ACC112 (cell line): ENCODE results near the gene TDRD12.

Experiments used
- H2AFZ ChIP-seq: fragments of 200-600 bp; sonication (generic); one replicate; pipeline ENCODE4 v1.6.0; 2017; ENCODE audit warnings: antibody characterized with exemption, low read length; ENCODE audit not compliant: unreplicated experiment
- H3K27ac ChIP-seq: fragments of 200-600 bp; sonication (generic); 2 replicates; pipeline ENCODE4 v1.5.1; 2014; ENCODE audit warnings: low read depth, mild to moderate bottlenecking, antibody characterized with exemption, low read length, moderate library complexity
- H3K27me3 ChIP-seq: fragments of 200-600 bp; sonication (generic); 2 replicates; pipeline ENCODE4 v1.6.1; 2014; ENCODE audit warnings: mild to moderate bottlenecking, antibody characterized with exemption, low read length, moderate library complexity, mixed read lengths; ENCODE audit not compliant: insufficient read depth
- H3K36me3 ChIP-seq: fragments of 200-600 bp; sonication (generic); 2 replicates; pipeline ENCODE4 v1.6.1; 2016; ENCODE audit warnings: mild to moderate bottlenecking, antibody characterized with exemption, low read length, moderate library complexity, mixed read lengths; ENCODE audit not compliant: insufficient read depth
- H3K4me1 ChIP-seq: fragments of 200-600 bp; sonication (generic); one replicate; pipeline ENCODE4 v1.6.1; 2016; ENCODE audit warnings: low read length, mixed read lengths; ENCODE audit not compliant: insufficient read depth, unreplicated experiment, control insufficient read depth
- H3K4me3 ChIP-seq: fragments of 200-600 bp; sonication (generic); 2 replicates; pipeline ENCODE4 v1.5.1; 2014; ENCODE audit warnings: mild to moderate bottlenecking, low read depth, low read length
- H3K79me2 ChIP-seq: fragments of 200-600 bp; sonication (generic); one replicate; pipeline ENCODE4 v1.6.0; 2016; ENCODE audit warnings: low read length; ENCODE audit not compliant: control insufficient read depth, unreplicated experiment, insufficient read depth

The TDRD12 gene

DNA sequence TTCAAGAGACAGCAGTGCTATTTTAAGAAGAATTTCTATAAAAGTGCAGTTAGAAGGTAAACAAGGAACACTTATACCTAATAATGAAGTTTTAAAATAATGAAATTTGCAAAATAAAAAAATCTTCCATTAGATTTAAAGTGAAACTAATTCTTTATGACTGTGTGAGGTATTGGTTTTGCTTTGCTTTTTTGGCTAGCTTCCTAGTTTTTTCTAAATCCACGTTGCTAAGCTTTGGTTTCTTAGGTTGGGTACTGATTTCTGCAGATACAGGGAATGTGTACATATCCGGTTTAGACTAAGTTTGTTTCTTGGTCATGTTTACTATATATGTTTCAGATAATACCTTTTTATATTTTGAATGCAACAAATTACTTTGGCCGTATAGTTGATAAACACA lies 90.2 kb downstream of the TDRD12 start:
- Histone ChIP-seq H3K4me1 (no peaks in the 10 kb centered on the region), H3K27ac (no peak overlapping the region), H3K79me2 (no peaks in the 10 kb centered on the region), H2AFZ (peak overlapping the region; percentile 33), H3K36me3 (no peaks in the 10 kb centered on the region), H3K4me3 (peak overlapping the region; percentile 42; the same call in 1 of the 2 replicates), H3K27me3 (no peaks in the 10 kb centered on the region)

DNA sequence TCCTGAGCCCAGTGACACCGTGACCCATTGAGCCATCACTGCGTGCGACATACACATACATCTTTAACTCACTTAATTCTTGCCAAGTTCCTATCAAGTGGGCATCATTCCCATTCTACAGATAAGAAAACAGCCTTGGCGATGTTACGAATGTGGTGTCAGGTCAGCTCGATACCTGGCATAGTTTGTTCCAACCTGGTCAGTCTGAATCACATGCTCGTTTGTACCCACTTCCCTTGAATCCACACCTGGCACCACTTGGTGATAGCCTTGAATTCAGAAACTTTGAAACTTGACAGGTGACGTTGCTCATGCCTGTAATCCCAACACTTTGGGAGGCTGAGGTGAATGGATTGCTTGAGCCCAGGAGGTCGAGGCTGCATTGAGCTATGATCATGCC lies 90.9 kb downstream of the TDRD12 start:
- no peaks in the 10 kb centered on the region for H3K27me3 ChIP-seq
- no peak overlapping the region for H2AFZ ChIP-seq
- H3K79me2 ChIP-seq: no peaks in the 10 kb centered on the region
- H3K36me3 ChIP-seq: no peaks in the 10 kb centered on the region
- no peak overlapping the region for H3K27ac ChIP-seq
- H3K4me3 ChIP-seq: no peak overlapping the region
- H3K4me1 ChIP-seq: no peaks in the 10 kb centered on the region

DNA sequence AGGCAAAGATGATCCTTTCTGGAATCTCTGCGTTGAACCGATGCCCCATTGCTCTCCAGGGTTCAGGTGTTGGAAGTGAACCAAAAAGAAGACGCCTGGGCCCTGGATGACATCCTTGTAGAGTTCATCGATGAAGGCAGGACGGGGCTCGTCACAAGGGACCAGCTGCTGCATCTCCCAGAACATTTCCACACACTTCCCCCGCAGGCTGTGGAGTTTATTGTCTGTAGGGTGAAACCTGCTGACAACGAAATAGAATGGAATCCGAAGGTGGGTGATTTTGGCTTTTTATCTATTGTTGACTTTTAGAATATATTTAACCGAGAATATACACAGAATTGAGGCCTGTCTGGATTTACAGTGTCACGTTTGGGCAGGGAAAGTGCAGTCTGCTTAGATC lies 91.6 kb downstream of the TDRD12 start:
- H2AFZ ChIP-seq: no peak overlapping the region
- H3K79me2 ChIP-seq: no peaks in the 10 kb centered on the region
- no peaks in the 10 kb centered on the region for H3K4me1 ChIP-seq
- no peaks in the 10 kb centered on the region for H3K36me3 ChIP-seq
- H3K27me3 ChIP-seq: 0 out of 2 replicates have a peak, but pooled peaks cover 3% of the 10 kb centered on the region
- no peak overlapping the region for H3K4me3 ChIP-seq
- no peak overlapping the region for H3K27ac ChIP-seq

DNA sequence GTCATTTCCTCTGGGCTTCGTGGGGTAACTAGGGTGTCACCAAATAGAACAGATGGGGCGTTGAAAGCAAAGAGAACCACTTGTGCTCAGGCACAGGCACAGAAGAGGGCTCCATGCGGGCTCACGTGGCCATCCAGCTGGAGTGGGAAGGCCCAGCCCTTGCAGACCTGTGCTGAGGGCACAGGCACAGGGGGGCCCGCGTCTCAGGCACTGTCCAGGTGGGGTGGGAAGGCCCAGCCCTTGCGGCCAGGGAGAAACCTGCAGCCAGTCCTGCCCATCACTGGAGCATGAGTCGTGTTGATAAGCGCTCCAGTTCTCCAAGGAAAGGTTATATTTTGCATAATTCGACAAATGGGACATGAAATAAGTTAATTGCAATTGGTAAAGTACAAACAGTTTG lies 92.5 kb downstream of the TDRD12 start:
- Histone ChIP-seq H3K36me3 (no peaks in the 10 kb centered on the region), H3K4me1 (no peaks in the 10 kb centered on the region), H2AFZ (no peak overlapping the region), H3K27ac (no peak overlapping the region), H3K4me3 (no peak overlapping the region), H3K79me2 (no peaks in the 10 kb centered on the region), H3K27me3 (0 out of 2 replicates have a peak, but pooled peaks cover 5% of the 10 kb centered on the region)

DNA sequence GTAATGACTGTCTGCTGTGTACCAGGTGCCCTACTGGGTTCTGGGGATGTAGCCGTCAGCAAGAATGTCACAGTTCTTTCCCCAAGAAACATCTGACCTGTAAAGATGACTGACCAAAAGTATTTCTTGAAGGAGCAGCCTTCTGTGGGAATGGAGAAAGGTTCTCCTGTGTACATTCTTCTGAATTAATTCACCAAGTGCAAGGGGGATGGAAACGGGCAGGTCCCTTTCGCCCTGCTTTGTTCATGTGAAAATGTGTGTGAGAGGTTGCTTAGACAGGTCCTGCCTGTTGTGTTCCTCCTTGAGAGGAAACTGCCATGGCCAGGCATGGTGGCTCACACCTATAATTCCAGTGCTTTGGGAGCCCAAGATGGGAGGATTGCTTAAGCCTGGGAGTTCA lies 93.0 kb downstream of the TDRD12 start:
- Histone ChIP-seq H3K36me3 (no peaks in the 10 kb centered on the region), H3K27ac (no peak overlapping the region), H3K4me1 (no peaks in the 10 kb centered on the region), H3K4me3 (no peak overlapping the region), H3K27me3 (0 out of 2 replicates have a peak, but pooled peaks cover 5% of the 10 kb centered on the region), H2AFZ (no peak overlapping the region), H3K79me2 (no peaks in the 10 kb centered on the region)

DNA sequence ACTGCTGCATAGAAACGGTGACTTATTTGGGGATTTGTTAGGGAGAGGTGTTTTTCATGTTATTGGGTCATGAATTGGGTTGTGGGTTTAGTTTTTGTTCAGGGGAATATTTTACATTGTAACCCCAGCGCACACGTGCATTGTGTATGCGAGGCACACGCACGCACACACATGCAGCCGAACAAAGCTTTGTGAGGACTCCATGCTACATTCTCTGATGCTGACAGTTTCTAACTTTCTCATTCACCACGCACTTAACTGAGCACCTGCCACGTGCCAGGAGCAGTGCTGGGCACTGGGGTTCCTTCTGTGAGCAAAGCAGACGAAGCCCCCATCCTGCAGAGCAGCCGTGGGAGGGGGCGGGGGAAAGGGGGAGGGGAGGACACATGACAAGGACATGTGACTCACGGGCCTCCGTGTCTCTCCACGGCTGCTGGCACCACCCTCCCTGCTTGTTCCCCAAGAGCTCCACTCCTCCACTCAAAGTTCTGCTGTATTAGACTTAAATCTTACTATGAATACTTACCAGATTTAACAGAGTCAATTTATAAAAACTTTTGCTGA lies 94.4 kb downstream of the TDRD12 start:
- no peak overlapping the region for H2AFZ ChIP-seq
- no peaks in the 10 kb centered on the region for H3K36me3 ChIP-seq

DNA sequence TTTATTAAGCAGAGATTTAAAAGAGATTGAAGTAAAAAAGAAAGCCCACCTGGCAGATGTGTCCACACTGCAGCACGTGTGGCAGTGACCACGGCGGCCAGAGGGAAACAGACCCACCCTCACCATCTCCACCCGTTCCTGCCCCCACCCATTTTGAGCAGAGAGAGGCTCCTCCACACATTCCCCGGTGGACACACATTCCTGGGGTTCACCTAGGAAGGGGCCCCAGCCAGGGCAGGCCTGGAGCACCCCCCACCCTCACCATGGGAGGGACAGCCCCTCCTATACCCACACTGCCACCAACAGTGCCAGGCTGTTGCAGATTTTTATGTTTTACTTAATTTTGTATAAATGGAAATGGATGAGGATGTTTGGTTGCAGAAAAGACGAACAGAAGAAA lies 95.1 kb downstream of the TDRD12 start:
- Histone ChIP-seq H3K4me3 (no peak overlapping the region), H3K4me1 (no peaks in the 10 kb centered on the region), H3K27me3 (peaks cover 7% of the 10 kb centered on the region), H3K79me2 (no peaks in the 10 kb centered on the region), H3K27ac (no peak overlapping the region), H3K36me3 (no peaks in the 10 kb centered on the region), H2AFZ (no peak overlapping the region)

More for the DNA sequence above, 94.4 kb downstream of the TDRD12 start:
- 0 out of 2 replicates have a peak, but pooled peaks cover 5% of the 10 kb centered on the region for H3K27me3 ChIP-seq
- H3K4me3 ChIP-seq: no peak overlapping the region
- no peaks in the 10 kb centered on the region for H3K79me2 ChIP-seq
- H3K27ac ChIP-seq: no peak overlapping the region
- H3K4me1 ChIP-seq: no peaks in the 10 kb centered on the region

DNA sequence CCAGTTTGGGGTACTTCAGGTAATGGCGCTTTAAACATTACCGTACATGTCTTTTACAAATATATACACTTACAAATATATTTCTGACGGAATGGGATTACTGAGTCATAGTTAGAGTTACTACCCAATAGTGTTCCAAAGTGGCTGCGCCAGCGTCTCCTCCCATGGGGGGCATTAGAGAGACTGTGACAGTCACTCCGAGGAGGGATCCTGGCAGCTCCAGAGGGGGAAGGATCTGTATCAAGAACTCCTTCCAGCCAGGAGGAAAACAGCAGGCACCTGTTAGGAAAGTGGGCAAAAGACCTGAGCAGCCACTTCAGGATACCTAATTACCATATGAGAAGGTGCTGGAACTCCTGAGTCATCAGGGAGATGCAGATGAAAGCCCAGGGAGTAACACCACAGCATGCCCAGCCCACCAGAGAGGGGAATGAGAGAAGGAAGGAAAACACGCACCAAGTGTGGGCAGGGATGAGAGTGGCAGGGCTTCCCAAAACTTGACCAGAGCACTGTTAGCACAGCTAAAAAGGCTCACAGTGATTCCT lies 97.1 kb downstream of the TDRD12 start:
- H3K36me3 ChIP-seq: no peaks in the 10 kb centered on the region
- H3K4me1 ChIP-seq: no peaks in the 10 kb centered on the region
- H2AFZ ChIP-seq: no peak overlapping the region
- no peak overlapping the region for H3K27ac ChIP-seq
- H3K79me2 ChIP-seq: no peaks in the 10 kb centered on the region
- no peak overlapping the region for H3K4me3 ChIP-seq
- peaks cover 22% of the 10 kb centered on the region for H3K27me3 ChIP-seq

DNA sequence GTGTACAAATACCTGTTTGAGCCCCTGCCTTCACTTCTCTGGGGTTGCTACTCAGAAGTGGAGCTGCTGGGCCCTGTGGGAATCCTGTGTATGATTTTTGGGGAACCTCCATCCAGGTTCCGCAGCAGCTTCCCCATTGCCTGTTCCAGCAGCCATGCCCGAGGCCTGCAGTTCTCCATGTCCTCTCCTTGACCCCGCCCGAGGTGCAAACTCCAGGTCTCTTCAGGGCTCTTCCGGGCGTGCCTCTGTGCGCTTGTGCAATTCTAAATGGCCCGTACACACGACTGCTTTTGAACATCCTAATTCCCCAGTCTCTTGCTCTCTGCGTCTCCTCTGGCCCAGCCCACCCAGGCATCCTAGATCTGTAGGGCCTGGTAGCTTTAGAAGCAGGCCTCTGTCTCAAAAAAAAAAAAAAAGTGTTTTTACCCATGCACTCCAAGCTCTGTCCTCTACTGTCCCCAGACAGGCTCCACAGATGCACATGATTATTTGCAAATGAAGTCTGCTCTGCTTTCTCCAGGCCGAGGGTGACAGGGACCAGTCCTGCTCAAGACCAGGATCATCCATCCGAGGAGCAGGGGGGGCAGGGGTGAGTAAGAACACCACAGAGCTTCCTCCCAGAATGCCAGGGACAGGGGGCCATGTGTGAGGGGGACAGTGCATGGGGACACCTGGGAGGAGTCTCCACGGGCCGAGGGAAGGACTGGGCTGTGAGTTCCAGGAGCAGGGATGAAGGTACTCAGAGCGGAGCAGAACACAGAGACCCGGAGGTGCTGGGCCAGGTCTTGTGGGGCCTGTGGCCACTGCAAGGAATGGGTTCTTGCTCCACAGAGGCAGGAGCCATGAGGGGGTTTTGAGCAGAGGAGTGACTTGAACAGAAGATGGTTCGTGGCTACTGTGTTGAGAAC lies 98.3 kb downstream of the TDRD12 start:
- Histone ChIP-seq H3K36me3 (no peaks in the 10 kb centered on the region), H3K27me3 (peaks cover 25% of the 10 kb centered on the region), H3K27ac (no peak overlapping the region), H3K4me1 (no peaks in the 10 kb centered on the region), H2AFZ (no peak overlapping the region), H3K4me3 (no peak overlapping the region), H3K79me2 (no peaks in the 10 kb centered on the region)

DNA sequence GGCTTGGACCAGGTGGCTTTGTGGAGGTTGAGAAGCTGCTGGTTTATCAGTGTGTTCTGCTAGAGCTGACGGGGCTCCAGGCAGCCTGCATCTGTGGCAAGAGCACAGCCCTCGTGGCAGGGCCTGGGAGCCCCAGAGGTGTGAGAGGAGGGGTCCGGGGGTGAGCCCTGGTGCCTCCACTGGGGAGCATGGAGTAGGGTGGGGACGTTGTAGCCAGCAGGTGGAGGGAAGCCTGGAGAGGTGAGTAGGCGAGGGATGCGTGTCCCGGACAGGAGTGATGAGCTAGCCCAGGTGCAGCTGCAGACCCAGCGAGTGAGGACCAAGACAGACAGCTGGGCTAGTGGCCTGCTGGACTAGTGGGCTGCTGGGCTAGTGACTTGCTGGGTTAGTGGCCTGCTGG lies 99.0 kb downstream of the TDRD12 start:
- H3K36me3 ChIP-seq: no peaks in the 10 kb centered on the region

More for the DNA sequence above, 99.0 kb downstream of the TDRD12 start:
- Histone ChIP-seq H2AFZ (no peak overlapping the region), H3K79me2 (no peaks in the 10 kb centered on the region), H3K4me3 (no peak overlapping the region), H3K27ac (no peak overlapping the region), H3K4me1 (no peaks in the 10 kb centered on the region), H3K27me3 (peaks cover 32% of the 10 kb centered on the region)
